ENCODE data around the gene FNDC3B.
A peak's percentile ranks its signal among the peaks of the same experiment; 100 is the strongest.

FNDC3B gene

GRCh38 chr3:172314591-172315160 is 275.3 kb downstream of the FNDC3B start:
- H3K36me3 ChIP-seq (ENCODE audit: control insufficient read depth, insufficient read depth, low read length), result peaks cover 82% of the 10 kb centered on the region
- no peaks in the 10 kb centered on the region for H3K9me3 ChIP-seq (ENCODE audit: control insufficient read depth, low read length)
- H3K27ac ChIP-seq (ENCODE audit: low read depth, low read length, severe bottlenecking), result peak overlapping the region; percentile 57
- no peak overlapping the region for H3K4me3 ChIP-seq (ENCODE audit: extremely low read depth, insufficient read depth, low read length, poor library complexity, severe bottlenecking)
- H3K4me1 ChIP-seq (ENCODE audit: control insufficient read depth, insufficient read depth, low read length, poor library complexity, severe bottlenecking), result peaks cover 65% of the 10 kb centered on the region
- WGBS, 2 experiments (ENCODE audit: insufficient coverage in 2 of 2), result 92 to 97% methylated on average over 6 to 8 of the region's 8 CpGs

GRCh38 chr3:172315401-172316091 is 276.2 kb downstream of the FNDC3B start:
- 86 to 87% methylated on average over 6 to 7 of the region's 11 CpGs for WGBS, 2 experiments (ENCODE audit: insufficient coverage in 2 of 2)
- Histone ChIP-seq H3K4me1 (ENCODE audit: control insufficient read depth, insufficient read depth, low read length, poor library complexity, severe bottlenecking) (peaks cover 67% of the 10 kb centered on the region), H3K36me3 (ENCODE audit: control insufficient read depth, insufficient read depth, low read length) (peaks cover 80% of the 10 kb centered on the region), H3K4me3 (ENCODE audit: extremely low read depth, insufficient read depth, low read length, poor library complexity, severe bottlenecking) (no peak overlapping the region), H3K27ac (ENCODE audit: low read depth, low read length, severe bottlenecking) (peak overlapping the region; percentile 57), H3K9me3 (ENCODE audit: control insufficient read depth, low read length) (no peaks in the 10 kb centered on the region)

- Histone ChIP-seq H3K4me1 (ENCODE audit: control insufficient read depth, insufficient read depth, low read length, poor library complexity, severe bottlenecking) (peaks cover 70% of the 10 kb centered on the region), H3K27ac (ENCODE audit: low read depth, low read length, severe bottlenecking) (peak overlapping the region; percentile 6), H3K4me3 (ENCODE audit: extremely low read depth, insufficient read depth, low read length, poor library complexity, severe bottlenecking) (no peak overlapping the region), H3K36me3 (ENCODE audit: control insufficient read depth, insufficient read depth, low read length) (peaks cover 77% of the 10 kb centered on the region), H3K9me3 (ENCODE audit: control insufficient read depth, low read length) (no peaks in the 10 kb centered on the region)
- no CpG with 5 or more reads among the region's 4 CpGs for WGBS, 2 experiments (ENCODE audit: insufficient coverage in 2 of 2)
Measured at GRCh38 chr3:172316758-172317157, 277.4 kb downstream of the FNDC3B start.

- Histone ChIP-seq H3K4me3 (ENCODE audit: extremely low read depth, insufficient read depth, low read length, poor library complexity, severe bottlenecking) (no peak overlapping the region), H3K36me3 (ENCODE audit: control insufficient read depth, insufficient read depth, low read length) (peaks cover 77% of the 10 kb centered on the region), H3K9me3 (ENCODE audit: control insufficient read depth, low read length) (no peaks in the 10 kb centered on the region), H3K4me1 (ENCODE audit: control insufficient read depth, insufficient read depth, low read length, poor library complexity, severe bottlenecking) (peaks cover 74% of the 10 kb centered on the region), H3K27ac (ENCODE audit: low read depth, low read length, severe bottlenecking) (peak overlapping the region; percentile 94)
- 97 to 100% methylated on average over 6 to 7 of the region's 8 CpGs for WGBS, 2 experiments (ENCODE audit: insufficient coverage in 2 of 2)
Measured at GRCh38 chr3:172317481-172317880, 278.1 kb downstream of the FNDC3B start.

- Histone ChIP-seq H3K4me1 (ENCODE audit: control insufficient read depth, insufficient read depth, low read length, poor library complexity, severe bottlenecking) (peaks cover 75% of the 10 kb centered on the region), H3K27ac (ENCODE audit: low read depth, low read length, severe bottlenecking) (peak overlapping the region; percentile 94), H3K36me3 (ENCODE audit: control insufficient read depth, insufficient read depth, low read length) (peaks cover 77% of the 10 kb centered on the region), H3K9me3 (ENCODE audit: control insufficient read depth, low read length) (no peaks in the 10 kb centered on the region), H3K4me3 (ENCODE audit: extremely low read depth, insufficient read depth, low read length, poor library complexity, severe bottlenecking) (no peak overlapping the region)
- WGBS, 2 experiments (ENCODE audit: insufficient coverage in 2 of 2), result 27 to 44% methylated on average over 1 of the region's 1 CpG
Measured at GRCh38 chr3:172317984-172318383, 278.6 kb downstream of the FNDC3B start.

GRCh38 chr3:172319595-172319994 is 280.2 kb downstream of the FNDC3B start:
- WGBS, 2 experiments (ENCODE audit: insufficient coverage in 2 of 2), result 89 to 91% methylated on average over 6 of the region's 8 CpGs
- H3K4me3 ChIP-seq (ENCODE audit: extremely low read depth, insufficient read depth, low read length, poor library complexity, severe bottlenecking), result no peak overlapping the region
- H3K4me1 ChIP-seq (ENCODE audit: control insufficient read depth, insufficient read depth, low read length, poor library complexity, severe bottlenecking), result peaks cover 70% of the 10 kb centered on the region
- peaks cover 74% of the 10 kb centered on the region for H3K36me3 ChIP-seq (ENCODE audit: control insufficient read depth, insufficient read depth, low read length)
- no peaks in the 10 kb centered on the region for H3K9me3 ChIP-seq (ENCODE audit: control insufficient read depth, low read length)
- no peak overlapping the region for H3K27ac ChIP-seq (ENCODE audit: low read depth, low read length, severe bottlenecking)

- Histone ChIP-seq H3K36me3 (ENCODE audit: control insufficient read depth, insufficient read depth, low read length) (peaks cover 76% of the 10 kb centered on the region), H3K9me3 (ENCODE audit: control insufficient read depth, low read length) (no peaks in the 10 kb centered on the region), H3K4me3 (ENCODE audit: extremely low read depth, insufficient read depth, low read length, poor library complexity, severe bottlenecking) (no peak overlapping the region), H3K27ac (ENCODE audit: low read depth, low read length, severe bottlenecking) (no peak overlapping the region), H3K4me1 (ENCODE audit: control insufficient read depth, insufficient read depth, low read length, poor library complexity, severe bottlenecking) (peaks cover 61% of the 10 kb centered on the region)
- WGBS, 2 experiments (ENCODE audit: insufficient coverage in 2 of 2), result 100% methylated on average over 1 of the region's 2 CpGs; no CpG with 5 or more reads in 1 of the 2 experiments
Measured at GRCh38 chr3:172320468-172320867, 281.1 kb downstream of the FNDC3B start.

- no peaks in the 10 kb centered on the region for H3K9me3 ChIP-seq (ENCODE audit: control insufficient read depth, low read length)
- peaks cover 56% of the 10 kb centered on the region for H3K4me1 ChIP-seq (ENCODE audit: control insufficient read depth, insufficient read depth, low read length, poor library complexity, severe bottlenecking)
- WGBS, 2 experiments (ENCODE audit: insufficient coverage in 2 of 2), result 80% methylated on average over 1 of the region's 2 CpGs; no CpG with 5 or more reads in 1 of the 2 experiments
- no peak overlapping the region for H3K27ac ChIP-seq (ENCODE audit: low read depth, low read length, severe bottlenecking)
- H3K36me3 ChIP-seq (ENCODE audit: control insufficient read depth, insufficient read depth, low read length), result peaks cover 81% of the 10 kb centered on the region
- no peak overlapping the region for H3K4me3 ChIP-seq (ENCODE audit: extremely low read depth, insufficient read depth, low read length, poor library complexity, severe bottlenecking)
Measured at GRCh38 chr3:172321035-172321434, 281.7 kb downstream of the FNDC3B start.

- Histone ChIP-seq H3K9me3 (ENCODE audit: control insufficient read depth, low read length) (no peaks in the 10 kb centered on the region), H3K4me3 (ENCODE audit: extremely low read depth, insufficient read depth, low read length, poor library complexity, severe bottlenecking) (no peak overlapping the region), H3K36me3 (ENCODE audit: control insufficient read depth, insufficient read depth, low read length) (peaks cover 85% of the 10 kb centered on the region), H3K27ac (ENCODE audit: low read depth, low read length, severe bottlenecking) (peak overlapping the region; percentile 45), H3K4me1 (ENCODE audit: control insufficient read depth, insufficient read depth, low read length, poor library complexity, severe bottlenecking) (peaks cover 30% of the 10 kb centered on the region)
- 91 to 95% methylated on average over 10 of the region's 10 CpGs for WGBS, 2 experiments (ENCODE audit: insufficient coverage in 2 of 2)
Measured at GRCh38 chr3:172323894-172324610, 284.7 kb downstream of the FNDC3B start.

- no peak overlapping the region for H3K4me3 ChIP-seq (ENCODE audit: extremely low read depth, insufficient read depth, low read length, poor library complexity, severe bottlenecking)
- peak overlapping the region; percentile 45 for H3K27ac ChIP-seq (ENCODE audit: low read depth, low read length, severe bottlenecking)
- 93 to 98% methylated on average over 7 of the region's 7 CpGs for WGBS, 2 experiments (ENCODE audit: insufficient coverage in 2 of 2)
- H3K36me3 ChIP-seq (ENCODE audit: control insufficient read depth, insufficient read depth, low read length), result peaks cover 85% of the 10 kb centered on the region
- peaks cover 23% of the 10 kb centered on the region for H3K4me1 ChIP-seq (ENCODE audit: control insufficient read depth, insufficient read depth, low read length, poor library complexity, severe bottlenecking)
- H3K9me3 ChIP-seq (ENCODE audit: control insufficient read depth, low read length), result no peaks in the 10 kb centered on the region
Measured at GRCh38 chr3:172324611-172325203, 285.3 kb downstream of the FNDC3B start.
